Activated naive CD4-positive, alpha-beta T cell treated with anti-CD3 and anti-CD28 coated beads, Interleukin-2, amount 10 ng/mL, durations not matched to agents 7 days and 5 days (primary cell): ENCODE results near the gene MAN1B1.

ENCODE experiments used
- CTCF ChIA-PET: fragments of 350-600 bp; sonication (Branson Sonifier 250); formaldehyde crosslinking; loops from one replicate; lab custom pipeline; 2021; ENCODE audit warnings: antibody characterized with exemption; lab: Charles Lee
- DNase-seq: peaks from one replicate; pipeline ENCODE4 v3.0.0-alpha.2; 2020
- H3K27ac Mint-ChIP-seq: one replicate; pipeline ENCODE4 v1.8.0; 2021; ENCODE audit warnings: mild to moderate bottlenecking, moderate library complexity, mixed read lengths
- H3K27me3 Mint-ChIP-seq: one replicate; pipeline ENCODE4 v1.8.0; 2021; ENCODE audit warnings: mild to moderate bottlenecking, mixed read lengths
- H3K36me3 Mint-ChIP-seq: one replicate; pipeline ENCODE4 v1.8.0; 2021; ENCODE audit warnings: mixed read lengths
- H3K4me1 Mint-ChIP-seq: one replicate; pipeline ENCODE4 v1.8.0; 2021; ENCODE audit warnings: mixed read lengths
- H3K4me3 Mint-ChIP-seq: one replicate; pipeline ENCODE4 v1.8.0; 2021; ENCODE audit warnings: mild to moderate bottlenecking, moderate library complexity, mixed read lengths
- H3K9me3 Mint-ChIP-seq: one replicate; pipeline ENCODE4 v1.8.0; 2021; ENCODE audit warnings: mixed read lengths

Gene MAN1B1

GRCh38 chr9:137078701-137079400 lies 7.9 kb upstream of the MAN1B1 start:
- Mint-ChIP-seq H3K4me1 (peaks cover 11% of the 10 kb centered on the region), H3K9me3 (no peaks in the 10 kb centered on the region), H3K27me3 (peaks cover 13% of the 10 kb centered on the region), H3K36me3 (peaks cover 26% of the 10 kb centered on the region), H3K4me3 (peak overlapping the region; percentile 76), H3K27ac (no peak overlapping the region)
- no peak for DNase-seq
- CTCF ChIA-PET = interaction anchor here (0.8 to 1.1 kb wide), 2 partner anchors 11 to 44 kb away, joined by 3 read pairs; no protein-coding TSS in a partner anchor

- Mint-ChIP-seq H3K36me3 (peaks cover 29% of the 10 kb centered on the region), H3K4me1 (peaks cover 11% of the 10 kb centered on the region), H3K4me3 (peak overlapping the region; percentile 56), H3K9me3 (no peaks in the 10 kb centered on the region), H3K27ac (no peak overlapping the region), H3K27me3 (peaks cover 13% of the 10 kb centered on the region)
- CTCF ChIA-PET = interaction anchor here (0.8 to 1.1 kb wide), 2 partner anchors 12 to 44 kb away, joined by 3 read pairs; no protein-coding TSS in a partner anchor
- DNase-seq = no peak
Measured at GRCh38 chr9:137079401-137079787, 7.4 kb upstream of the MAN1B1 start.

GRCh38 chr9:137080260-137081122 lies 6.3 kb upstream of the MAN1B1 start:
- peaks cover 29% of the 10 kb centered on the region for H3K36me3 Mint-ChIP-seq
- CTCF ChIA-PET = interaction anchor here (0.9 kb wide), 1 partner anchor 15 kb away, joined by 3 read pairs; no protein-coding TSS in a partner anchor
- H3K9me3 Mint-ChIP-seq = no peaks in the 10 kb centered on the region
- H3K4me1 Mint-ChIP-seq = peaks cover 18% of the 10 kb centered on the region
- H3K4me3 Mint-ChIP-seq = peak overlapping the region; percentile 56
- DNase-seq = no peak
- H3K27ac Mint-ChIP-seq = no peak overlapping the region
- H3K27me3 Mint-ChIP-seq = peaks cover 7% of the 10 kb centered on the region

GRCh38 chr9:137082222-137082924 lies 4.4 kb upstream of the MAN1B1 start:
- CTCF ChIA-PET = interaction anchor here (0.9 to 1.5 kb wide), 2 partner anchors 12 to 154 kb away, joined by 3 to 5 read pairs; partner anchors contain the start of gene SAPCD2
- DNase-seq = no peak
- H3K27ac Mint-ChIP-seq = no peak overlapping the region
- no peaks in the 10 kb centered on the region for H3K9me3 Mint-ChIP-seq
- H3K36me3 Mint-ChIP-seq = peaks cover 31% of the 10 kb centered on the region
- H3K4me1 Mint-ChIP-seq = peaks cover 20% of the 10 kb centered on the region
- H3K4me3 Mint-ChIP-seq = no peak overlapping the region
- no peaks in the 10 kb centered on the region for H3K27me3 Mint-ChIP-seq

GRCh38 chr9:137082925-137083290 lies 3.9 kb upstream of the MAN1B1 start:
- no peak overlapping the region for H3K4me3 Mint-ChIP-seq
- peaks cover 31% of the 10 kb centered on the region for H3K36me3 Mint-ChIP-seq
- no peaks in the 10 kb centered on the region for H3K27me3 Mint-ChIP-seq
- H3K4me1 Mint-ChIP-seq = peaks cover 25% of the 10 kb centered on the region
- no peaks in the 10 kb centered on the region for H3K9me3 Mint-ChIP-seq
- H3K27ac Mint-ChIP-seq = no peak overlapping the region
- no peak for DNase-seq
- CTCF ChIA-PET = interaction anchor here (1.5 kb wide), 1 partner anchor 13 kb away, joined by 5 read pairs; the partner anchor contains the start of gene SAPCD2

GRCh38 chr9:137083394-137084004 lies 3.3 kb upstream of the MAN1B1 start:
- DNase-seq = no peak
- Mint-ChIP-seq H3K9me3 (no peaks in the 10 kb centered on the region), H3K4me3 (no peak overlapping the region), H3K27ac (peak overlapping the region; percentile 81), H3K36me3 (peaks cover 31% of the 10 kb centered on the region), H3K4me1 (peaks cover 31% of the 10 kb centered on the region), H3K27me3 (no peaks in the 10 kb centered on the region)
- CTCF ChIA-PET = interaction anchor here (1.5 kb wide), 2 partner anchors 13 to 15 kb away, joined by 5 to 9 read pairs; partner anchors contain the start of gene SAPCD2

GRCh38 chr9:137084526-137084925 lies 2.3 kb upstream of the MAN1B1 start:
- peaks cover 33% of the 10 kb centered on the region for H3K36me3 Mint-ChIP-seq
- CTCF ChIA-PET = interaction anchor here (0.6 to 1.5 kb wide), 2 partner anchors 11 to 16 kb away, joined by 4 to 9 read pairs; no protein-coding TSS in a partner anchor

GRCh38 chr9:137085920-137086530 lies 760 bp upstream of the MAN1B1 start:
- Mint-ChIP-seq H3K36me3 (peaks cover 35% of the 10 kb centered on the region), H3K27me3 (no peaks in the 10 kb centered on the region), H3K27ac (peak overlapping the region; percentile 96), H3K4me1 (peaks cover 41% of the 10 kb centered on the region), H3K9me3 (no peaks in the 10 kb centered on the region), H3K4me3 (peak overlapping the region; percentile 92)
- CTCF ChIA-PET = interaction anchor here (0.7 to 3.1 kb wide), 8 partner anchors 8 to 57 kb away, joined by 3 to 11 read pairs (median 5); partner anchors contain the start of genes NPDC1 and UAP1L1
- peak; percentile 53 for DNase-seq

More at GRCh38 chr9:137084526-137084925, 2.3 kb upstream of the MAN1B1 start:
- no peaks in the 10 kb centered on the region for H3K27me3 Mint-ChIP-seq
- no peak for DNase-seq
- no peaks in the 10 kb centered on the region for H3K9me3 Mint-ChIP-seq
- peaks cover 41% of the 10 kb centered on the region for H3K4me1 Mint-ChIP-seq
- no peak overlapping the region for H3K27ac Mint-ChIP-seq
- H3K4me3 Mint-ChIP-seq = no peak overlapping the region

- Mint-ChIP-seq H3K27ac (peak overlapping the region; percentile 92), H3K4me3 (peak overlapping the region; percentile 89), H3K4me1 (peaks cover 44% of the 10 kb centered on the region), H3K9me3 (no peaks in the 10 kb centered on the region), H3K36me3 (peaks cover 31% of the 10 kb centered on the region), H3K27me3 (no peaks in the 10 kb centered on the region)
- CTCF ChIA-PET = interaction anchor here (1.0 to 3.1 kb wide), 6 partner anchors 8 to 58 kb away, joined by 3 to 11 read pairs (median 8); partner anchors contain the start of gene NPDC1
- DNase-seq = no peak
Measured at GRCh38 chr9:137087409-137087925, 682 bp downstream of the MAN1B1 start.

GRCh38 chr9:137088121-137088520 lies 1.3 kb downstream of the MAN1B1 start:
- Mint-ChIP-seq H3K9me3 (no peaks in the 10 kb centered on the region), H3K27ac (peak overlapping the region; percentile 92), H3K4me1 (peaks cover 44% of the 10 kb centered on the region), H3K36me3 (peaks cover 34% of the 10 kb centered on the region), H3K27me3 (no peaks in the 10 kb centered on the region), H3K4me3 (peak overlapping the region; percentile 89)
- CTCF ChIA-PET = interaction anchor here (0.6 to 3.1 kb wide), 3 partner anchors 19 to 550 kb away, joined by 3 to 11 read pairs (median 3); partner anchors contain the start of gene NPDC1
- no peak for DNase-seq

GRCh38 chr9:137089232-137089947 lies 2.6 kb downstream of the MAN1B1 start:
- no peaks in the 10 kb centered on the region for H3K9me3 Mint-ChIP-seq
- no peak overlapping the region for H3K27ac Mint-ChIP-seq
- peaks cover 27% of the 10 kb centered on the region for H3K36me3 Mint-ChIP-seq
- no peak for DNase-seq
- CTCF ChIA-PET = interaction anchor here (0.8 to 3.6 kb wide), 2 partner anchors 21 to 147 kb away, joined by 4 to 13 read pairs; no protein-coding TSS in a partner anchor
- no peak overlapping the region for H3K4me3 Mint-ChIP-seq
- peaks cover 44% of the 10 kb centered on the region for H3K4me1 Mint-ChIP-seq
- H3K27me3 Mint-ChIP-seq = no peaks in the 10 kb centered on the region
